Measurements from ENCODE around the gene PCDH1. TPM values are rescaled to one million over a fixed set of nuclear protein-coding genes. Genes with fewer than 3 reads are reported as not detected.

Gene PCDH1
- total and polyA plus RNA-seq, 2 donors (not counting 3 experiments of a cell fraction or from before 2014, with no cell fraction given) = 113 to 136 TPM

DNA sequence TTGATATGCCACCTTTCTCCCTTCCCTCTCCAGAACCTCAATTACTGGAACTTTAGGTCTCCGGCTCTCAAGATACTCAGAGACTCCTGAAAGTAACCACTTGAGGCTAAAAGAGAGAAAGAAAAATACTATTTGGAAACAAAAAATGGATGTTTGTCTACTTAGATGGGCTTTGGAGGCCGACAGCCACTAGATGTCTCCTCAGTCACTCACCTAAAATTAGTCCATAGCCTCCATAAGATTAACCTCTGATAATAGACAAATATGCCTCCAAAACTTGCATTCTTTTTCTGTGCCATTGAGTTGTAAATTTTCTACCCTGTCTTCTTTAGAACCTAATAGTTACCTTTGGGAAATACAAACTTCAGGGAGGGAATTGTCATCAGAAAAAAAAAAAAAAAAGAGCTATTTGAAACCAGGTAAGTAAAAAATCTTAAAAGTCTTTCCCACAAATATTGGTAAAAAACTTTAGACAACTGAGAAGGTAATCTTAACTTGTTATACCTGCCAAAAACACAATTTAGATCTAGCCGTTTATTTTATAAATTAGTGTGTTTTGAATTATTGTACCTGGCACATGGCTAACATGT lies 11.2 kb upstream of the PCDH1 start:
- Histone ChIP-seq H3K4me1 (ENCODE audit: control insufficient read depth, extremely low read depth, insufficient read depth, low read length) (no peaks in the 10 kb centered on the region), H3K4me3 (replicated peaks in 1 of 3; ENCODE audit: insufficient read depth in 1 of 3, low read depth in 1 of 3, low read length in 3 of 3) (no peak overlapping the region), H3K27ac (ENCODE audit: insufficient read depth, low read depth, low read length) (no peak overlapping the region), H3K4me2 (ENCODE audit: insufficient read depth, low read length) (no peak overlapping the region), H4K20me1 (replicated peaks; ENCODE audit: control insufficient read depth, extremely low read depth, insufficient read depth, low read length) (no peaks in the 10 kb centered on the region), H2AFZ (ENCODE audit: low read depth, low read length) (no peak overlapping the region), H3K9me3 (replicated peaks; ENCODE audit: control insufficient read depth, insufficient read depth, low read length) (no peaks in the 10 kb centered on the region), H3K9me1 (replicated peaks; ENCODE audit: control insufficient read depth, extremely low read depth, insufficient read depth, low read length) (no peaks in the 10 kb centered on the region), H3K9ac (replicated peaks; ENCODE audit: extremely low read depth, insufficient read depth, low read length) (no peak overlapping the region), H3K79me2 (ENCODE audit: control insufficient read depth, insufficient read depth, low read length) (no peaks in the 10 kb centered on the region), H3K27me3 (ENCODE audit: control insufficient read depth in 2 of 2, insufficient read depth in 2 of 2, low read length in 2 of 2) (peaks cover 0 to 12% of the 10 kb centered on the region in 2 experiments), H3K36me3 (ENCODE audit: control insufficient read depth in 2 of 2, extremely low read depth in 1 of 2, insufficient read depth in 2 of 2, low read length in 2 of 2) (no peaks in the 10 kb centered on the region)
- DNase-seq (ENCODE audit: low read depth, low spot score) (peak; percentile 48), FAIRE-seq (peak; percentile 68)
- intact Hi-C loops (cut with micrococcal nuclease) (loop anchor here (1.0 kb wide), 2 partner anchors 71 to 255 kb away; no protein-coding TSS in a partner anchor), dilution Hi-C loops (cut with MboI; ENCODE audit: extremely low pct_ligation_motif_present, low sequenced_read_pairs) (loop anchor here (25.0 kb wide), 1 partner anchor 152 kb away; no protein-coding TSS in a partner anchor)
- TF ChIP-seq, protein P1, sequence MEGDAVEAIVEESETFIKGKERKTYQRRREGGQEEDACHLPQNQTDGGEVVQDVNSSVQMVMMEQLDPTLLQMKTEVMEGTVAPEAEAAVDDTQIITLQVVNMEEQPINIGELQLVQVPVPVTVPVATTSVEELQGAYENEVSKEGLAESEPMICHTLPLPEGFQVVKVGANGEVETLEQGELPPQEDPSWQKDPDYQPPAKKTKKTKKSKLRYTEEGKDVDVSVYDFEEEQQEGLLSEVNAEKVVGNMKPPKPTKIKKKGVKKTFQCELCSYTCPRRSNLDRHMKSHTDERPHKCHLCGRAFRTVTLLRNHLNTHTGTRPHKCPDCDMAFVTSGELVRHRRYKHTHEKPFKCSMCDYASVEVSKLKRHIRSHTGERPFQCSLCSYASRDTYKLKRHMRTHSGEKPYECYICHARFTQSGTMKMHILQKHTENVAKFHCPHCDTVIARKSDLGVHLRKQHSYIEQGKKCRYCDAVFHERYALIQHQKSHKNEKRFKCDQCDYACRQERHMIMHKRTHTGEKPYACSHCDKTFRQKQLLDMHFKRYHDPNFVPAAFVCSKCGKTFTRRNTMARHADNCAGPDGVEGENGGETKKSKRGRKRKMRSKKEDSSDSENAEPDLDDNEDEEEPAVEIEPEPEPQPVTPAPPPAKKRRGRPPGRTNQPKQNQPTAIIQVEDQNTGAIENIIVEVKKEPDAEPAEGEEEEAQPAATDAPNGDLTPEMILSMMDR (IDR thresholded peaks at IDR 0.05; ENCODE audit: extremely low read depth in 1 of 2, insufficient read depth in 1 of 2, low read depth in 1 of 2, low read length in 2 of 2) = peak; percentile 10 to 43
- no peak for TF ChIP-seq MYC (IDR thresholded peaks at IDR 0.05; ENCODE audit: low read depth, low read length)
- CTCF ChIA-PET = interaction anchor here (0.6 to 4.8 kb wide), 28 partner anchors 8 to 1293 kb away, joined by 3 to 303 read pairs (median 4); partner anchors contain the start of genes DELE1, PCDH12 and RNF14
- POLR2A ChIA-PET = interaction anchor here (0.6 to 1.1 kb wide), 2 partner anchors 70 to 73 kb away, joined by 6 read pairs; no protein-coding TSS in a partner anchor
- no TSS peak for BruUV-seq (replicated peaks)

DNA sequence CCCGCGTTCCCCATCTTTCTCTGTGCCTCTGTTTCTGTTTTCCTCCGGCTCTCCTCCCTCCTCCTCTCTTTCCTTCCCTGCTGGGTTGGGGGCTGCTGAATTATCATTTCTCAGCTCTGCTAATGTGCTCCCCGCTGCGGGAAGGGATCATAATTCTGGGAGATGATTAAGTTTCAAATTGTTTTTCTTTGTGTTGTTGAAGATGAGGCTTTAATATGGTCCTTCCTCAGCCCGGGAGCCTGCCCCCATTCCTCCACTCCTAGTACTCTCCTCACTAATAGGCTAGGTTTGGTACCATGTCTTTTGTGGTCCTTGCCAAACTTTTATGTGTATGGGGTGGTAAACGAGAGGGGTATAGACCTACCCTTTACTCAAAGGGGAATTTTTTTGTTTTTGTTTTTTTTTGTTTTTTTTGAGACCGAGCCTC lies 5.7 kb upstream of the PCDH1 start:
- dilution Hi-C loops (cut with MboI; ENCODE audit: extremely low pct_ligation_motif_present, low sequenced_read_pairs) = loop anchor here (25.0 kb wide), 1 partner anchor 147 kb away; no protein-coding TSS in a partner anchor
- POLR2A ChIA-PET = no interaction called here

More for the DNA sequence above, 5.7 kb upstream of the PCDH1 start:
- no TSS peak for BruUV-seq (replicated peaks)
- Histone ChIP-seq H3K9me3 (replicated peaks; ENCODE audit: control insufficient read depth, insufficient read depth, low read length) (no peaks in the 10 kb centered on the region), H3K4me3 (replicated peaks in 1 of 3; ENCODE audit: insufficient read depth in 1 of 3, low read depth in 1 of 3, low read length in 3 of 3) (no peak overlapping the region), H3K27ac (ENCODE audit: insufficient read depth, low read depth, low read length) (no peak overlapping the region), H3K27me3 (ENCODE audit: control insufficient read depth in 2 of 2, insufficient read depth in 2 of 2, low read length in 2 of 2) (peaks cover 26 to 44% of the 10 kb centered on the region in 2 experiments), H3K4me2 (ENCODE audit: insufficient read depth, low read length) (no peak overlapping the region), H4K20me1 (replicated peaks; ENCODE audit: control insufficient read depth, extremely low read depth, insufficient read depth, low read length) (no peaks in the 10 kb centered on the region), H3K79me2 (ENCODE audit: control insufficient read depth, insufficient read depth, low read length) (no peaks in the 10 kb centered on the region), H2AFZ (ENCODE audit: low read depth, low read length) (no peak overlapping the region), H3K9ac (replicated peaks; ENCODE audit: extremely low read depth, insufficient read depth, low read length) (no peak overlapping the region), H3K4me1 (ENCODE audit: control insufficient read depth, extremely low read depth, insufficient read depth, low read length) (peaks cover 1% of the 10 kb centered on the region), H3K9me1 (replicated peaks; ENCODE audit: control insufficient read depth, extremely low read depth, insufficient read depth, low read length) (no peaks in the 10 kb centered on the region), H3K36me3 (ENCODE audit: control insufficient read depth in 2 of 2, extremely low read depth in 1 of 2, insufficient read depth in 2 of 2, low read length in 2 of 2) (no peaks in the 10 kb centered on the region)
- intact Hi-C loops (cut with micrococcal nuclease) = no loop called here
- no peak for TF ChIP-seq MYC (IDR thresholded peaks at IDR 0.05; ENCODE audit: low read depth, low read length)
- no peak for TF ChIP-seq GATA2 (IDR thresholded peaks at IDR 0.05; ENCODE audit: insufficient read depth, insufficient read length, low read depth, low read length)
- no peak for TF ChIP-seq POLR2AphosphoS5 (IDR thresholded peaks at IDR 0.05; ENCODE audit: insufficient read depth, low read depth, low read length)
- TF ChIP-seq, protein P2, sequence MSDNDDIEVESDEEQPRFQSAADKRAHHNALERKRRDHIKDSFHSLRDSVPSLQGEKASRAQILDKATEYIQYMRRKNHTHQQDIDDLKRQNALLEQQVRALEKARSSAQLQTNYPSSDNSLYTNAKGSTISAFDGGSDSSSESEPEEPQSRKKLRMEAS (IDR thresholded peaks at IDR 0.05; ENCODE audit: insufficient read depth, insufficient read length) = no peak
- TF ChIP-seq, protein P1 (IDR thresholded peaks at IDR 0.05; ENCODE audit: extremely low read depth in 1 of 2, insufficient read depth in 1 of 2, low read depth in 1 of 2, low read length in 2 of 2) = no peak
- no peak for TF ChIP-seq FOS (IDR thresholded peaks at IDR 0.05; ENCODE audit: borderline replicate concordance, insufficient read depth, low read length)
- no peak for TF ChIP-seq JUN (IDR thresholded peaks at IDR 0.05; ENCODE audit: borderline replicate concordance, insufficient read depth, insufficient read length, low read depth)
- TF ChIP-seq EZH2 (IDR thresholded peaks at IDR 0.05; ENCODE audit: borderline replicate concordance, low read depth, low read length, severe bottlenecking) = no peak
- no peak for TF ChIP-seq POLR2A (IDR thresholded peaks at IDR 0.05; ENCODE audit: low read depth, low read length)
- FAIRE-seq = no peak
- no peak for DNase-seq (ENCODE audit: low read depth, low spot score)
- CTCF ChIA-PET = interaction anchor here (0.6 to 7.6 kb wide), 8 partner anchors 76 to 219 kb away, joined by 3 to 184 read pairs (median 5); partner anchors contain the start of gene PCDH12
